Fibroblast of skin of right quadriceps (primary cell): ENCODE data around the gene PPP1R12B.
"Not testable (repeated sequence)": the region's sequence is repeated elsewhere in the genome, so short reads cannot be mapped to it uniquely, and the experiment has no call there.

Source experiments
- DNase-seq: peaks from one replicate; pipeline ENCODE4 v3.0.0-alpha.2; 2013

Gene PPP1R12B

GRCh38 chr1:202456372-202457169, 108.1 kb downstream of the PPP1R12B start:
- DNase-seq: peak; percentile 68

DNA sequence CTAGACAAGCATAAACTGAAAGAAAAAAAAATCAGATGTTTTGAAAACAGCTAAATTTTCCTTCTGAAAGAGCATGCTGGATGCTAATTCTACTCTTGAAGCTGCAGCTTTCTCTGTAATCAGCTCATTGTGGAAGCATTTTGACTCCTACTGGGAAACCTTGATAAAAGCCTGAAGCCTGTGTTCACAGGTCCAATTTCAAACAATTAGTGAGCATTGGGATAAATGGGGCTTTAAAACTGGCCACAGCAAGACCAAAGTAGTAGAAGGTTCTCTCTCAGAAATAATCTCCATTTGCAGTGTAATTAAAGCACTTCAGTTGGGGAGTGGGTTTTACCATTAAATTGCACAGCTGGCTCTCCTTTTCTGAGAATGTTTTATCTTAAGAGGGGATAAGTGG, 110.2 kb downstream of the PPP1R12B start:
- DNase-seq: not testable (repeated sequence)

DNA sequence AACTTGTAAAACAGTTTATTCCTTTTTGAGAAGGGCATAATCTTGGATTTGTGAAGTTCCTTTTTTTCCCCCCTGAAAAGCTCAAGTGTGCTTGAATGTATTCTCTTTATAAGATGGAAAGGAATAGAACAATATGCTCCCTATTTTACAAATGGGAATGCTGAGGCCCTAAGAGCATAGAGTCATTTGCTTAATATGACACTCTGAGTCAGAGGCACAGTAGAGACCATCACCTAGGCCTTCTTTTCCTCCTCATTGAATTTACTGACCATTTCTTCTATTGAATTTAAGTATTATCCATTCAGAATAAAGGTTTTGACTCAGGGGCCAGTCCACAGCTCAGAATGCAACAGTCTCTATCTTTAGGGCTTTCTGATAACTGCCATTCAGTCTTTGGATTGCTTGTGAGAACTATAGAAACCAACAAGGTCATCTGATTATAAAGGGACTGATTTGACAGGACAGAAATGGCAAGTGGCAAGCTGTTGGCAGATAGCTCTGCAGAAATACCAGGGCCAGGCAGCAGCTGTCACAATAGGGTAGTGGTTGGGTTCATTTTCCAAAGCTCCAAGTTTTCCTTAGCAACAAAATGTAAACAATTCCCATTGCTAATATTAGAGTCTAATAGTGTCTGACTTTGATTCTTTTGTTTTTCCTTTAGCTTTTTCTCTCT, 111.1 kb downstream of the PPP1R12B start:
- DNase-seq: not testable (repeated sequence)

- DNase-seq: peak; percentile 79
These were observed 111.6 kb downstream of the PPP1R12B start for GRCh38 chr1:202460143-202460495.

DNA sequence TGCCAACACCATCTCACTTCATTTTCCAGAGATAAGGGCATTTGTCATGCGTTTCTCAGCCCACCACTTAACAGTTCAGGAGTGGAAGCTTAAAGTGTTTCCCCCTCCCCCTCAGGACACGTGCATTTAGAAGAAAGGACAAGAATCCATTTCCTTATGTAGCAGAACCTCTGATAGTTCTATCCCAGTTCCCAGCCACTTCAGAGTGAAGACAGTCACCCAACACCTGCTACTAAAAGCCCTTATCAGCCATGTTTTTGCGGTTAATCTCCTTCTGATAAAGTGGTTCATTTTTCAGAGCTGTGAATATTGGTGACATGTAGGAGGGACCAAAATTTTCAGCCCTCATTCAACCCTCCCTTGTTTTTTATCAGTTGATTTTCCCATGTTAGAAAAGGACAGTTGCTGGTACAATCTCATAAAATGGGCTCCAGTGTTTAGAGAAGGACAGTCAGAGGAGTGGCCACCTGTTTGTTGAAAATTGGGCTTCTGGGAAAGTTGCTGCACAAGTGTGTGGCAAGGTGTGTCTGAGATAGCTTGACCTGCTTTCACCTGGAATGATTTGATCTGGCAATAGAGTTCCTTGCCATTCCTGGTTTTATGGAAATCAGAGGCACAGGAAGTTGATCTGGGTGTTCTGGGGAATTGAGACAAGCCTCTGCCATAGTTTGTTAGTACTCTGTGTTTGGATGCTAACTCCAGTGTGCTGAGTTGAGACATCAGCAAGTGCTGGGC, 114.0 kb downstream of the PPP1R12B start:
- no peak for DNase-seq

DNA sequence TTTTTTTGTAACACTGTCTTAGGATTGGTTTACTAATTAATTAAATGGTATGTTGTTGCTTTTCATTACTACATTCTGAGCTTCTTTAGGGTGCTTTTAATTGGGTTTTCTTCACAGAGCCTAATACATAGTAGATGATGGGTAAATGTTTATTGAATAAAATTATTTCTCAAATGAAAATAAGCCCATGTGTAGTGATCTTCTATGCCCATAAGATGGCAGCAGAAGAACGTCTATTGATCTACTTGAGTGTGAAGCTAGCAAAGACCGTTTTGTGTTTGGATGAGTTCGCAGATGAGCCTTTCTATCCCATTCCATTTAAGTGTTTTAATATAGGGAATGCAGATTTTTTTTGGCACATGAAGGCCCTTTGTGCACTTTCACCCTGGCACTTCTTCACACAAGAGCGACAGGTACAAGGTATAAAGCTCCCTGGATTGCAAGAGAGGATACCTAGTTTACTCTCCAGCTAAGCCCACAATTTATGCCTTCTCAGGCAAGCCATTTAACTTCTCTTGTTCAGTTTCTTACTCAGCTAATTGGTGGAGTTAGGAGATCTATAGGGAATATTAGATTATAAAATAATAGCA, 115.7 kb downstream of the PPP1R12B start:
- peak; percentile 57 for DNase-seq

DNA sequence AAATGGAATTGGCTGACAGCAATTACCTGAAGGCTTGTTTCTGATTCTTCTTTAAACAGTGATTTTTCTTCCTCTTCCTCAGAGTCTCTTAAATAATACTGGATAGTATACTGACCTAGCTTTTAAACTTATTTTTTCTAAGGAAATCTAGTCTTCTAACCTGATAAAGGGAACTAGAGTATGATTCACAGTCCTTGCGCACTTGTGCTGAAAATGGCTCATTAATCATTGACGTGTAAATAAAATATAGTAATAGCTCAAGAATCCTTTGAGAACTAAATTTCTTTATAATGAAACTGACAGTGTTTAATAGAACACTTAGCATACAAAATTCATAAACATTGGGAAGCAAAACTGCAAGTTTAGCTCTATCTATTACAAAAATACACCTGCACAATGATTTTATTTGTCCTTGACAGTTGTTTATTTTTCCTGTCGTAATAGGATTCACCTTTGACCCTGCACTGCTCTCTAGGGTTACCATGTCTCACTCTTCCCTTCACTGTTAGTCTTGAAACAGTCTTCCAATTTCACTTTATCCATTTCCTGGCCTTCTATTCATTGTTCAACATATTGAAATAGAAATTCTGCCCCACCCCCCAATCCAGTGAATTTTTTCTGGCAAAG, 117.3 kb downstream of the PPP1R12B start:
- not testable (repeated sequence) for DNase-seq

GRCh38 chr1:202466339-202466738, 117.8 kb downstream of the PPP1R12B start:
- not testable (repeated sequence) for DNase-seq

- not testable (repeated sequence) for DNase-seq
These were observed 118.9 kb downstream of the PPP1R12B start for GRCh38 chr1:202467381-202467780.

DNA sequence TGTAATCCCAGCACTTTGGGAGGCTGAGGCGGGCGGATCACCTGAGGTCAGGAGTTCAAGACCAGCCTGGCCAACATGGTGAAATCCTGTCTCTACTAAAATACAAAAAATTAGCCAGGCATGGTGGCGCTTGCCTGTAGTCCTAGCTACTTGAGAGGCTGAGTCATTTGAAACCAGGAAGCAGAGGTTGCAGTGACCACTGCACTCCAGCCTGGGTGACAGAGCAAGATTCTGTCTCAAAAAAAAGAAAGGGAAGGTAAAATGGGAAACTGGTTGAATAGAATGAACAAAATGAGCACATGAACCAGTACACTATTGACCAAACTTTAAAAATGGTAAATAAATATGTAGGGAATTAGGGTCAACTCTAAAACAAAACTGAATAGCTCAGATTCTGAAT, 120.2 kb downstream of the PPP1R12B start:
- DNase-seq: not testable (repeated sequence)

DNA sequence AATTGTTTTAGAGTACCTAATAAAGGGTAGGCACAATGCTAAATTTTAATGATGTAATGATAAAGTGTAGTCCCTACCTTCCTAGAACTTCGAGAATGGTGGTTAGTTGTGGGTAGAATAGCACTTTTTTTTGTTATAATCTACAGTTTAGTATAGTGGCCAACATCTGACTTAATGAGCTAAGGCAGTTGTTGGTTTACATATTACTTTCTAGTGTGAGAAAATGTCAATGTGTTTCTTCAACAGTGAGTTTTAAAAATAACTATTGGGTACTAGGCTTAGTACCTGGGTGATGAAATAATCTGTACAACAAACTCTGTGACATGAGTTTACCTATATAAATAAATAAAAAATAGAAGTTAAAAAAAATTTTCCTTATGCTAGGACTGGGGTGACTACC, 120.6 kb downstream of the PPP1R12B start:
- not testable (repeated sequence) for DNase-seq

GRCh38 chr1:202471246-202471645, 122.7 kb downstream of the PPP1R12B start:
- DNase-seq: no peak

GRCh38 chr1:202472347-202473124, 124.0 kb downstream of the PPP1R12B start:
- DNase-seq: not testable (repeated sequence)

GRCh38 chr1:202473266-202474045, 125.0 kb downstream of the PPP1R12B start:
- not testable (repeated sequence) for DNase-seq

- DNase-seq: not testable (repeated sequence)
These were observed 131.2 kb downstream of the PPP1R12B start for GRCh38 chr1:202479661-202480060.

DNA sequence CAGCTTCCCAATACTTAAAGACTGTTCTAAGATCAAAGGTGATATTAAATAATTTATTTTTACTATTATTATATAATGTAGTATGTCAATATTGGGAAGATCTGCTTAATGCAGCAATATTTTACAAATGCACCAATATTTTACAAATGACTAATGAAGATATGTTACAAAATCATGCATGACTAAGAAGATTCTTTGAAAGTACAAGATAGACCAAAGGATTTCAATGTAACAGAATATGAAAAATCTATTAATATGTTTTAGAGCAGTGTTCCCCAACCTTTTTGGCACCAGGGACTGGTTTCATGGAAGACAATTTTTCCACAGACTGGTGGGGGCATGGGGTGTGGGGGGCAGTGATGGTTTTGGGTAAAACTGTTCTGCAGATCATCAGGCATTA, 132.1 kb downstream of the PPP1R12B start:
- not testable (repeated sequence) for DNase-seq

- DNase-seq: not testable (repeated sequence)
These were observed 134.9 kb downstream of the PPP1R12B start for GRCh38 chr1:202483362-202483761.

DNA sequence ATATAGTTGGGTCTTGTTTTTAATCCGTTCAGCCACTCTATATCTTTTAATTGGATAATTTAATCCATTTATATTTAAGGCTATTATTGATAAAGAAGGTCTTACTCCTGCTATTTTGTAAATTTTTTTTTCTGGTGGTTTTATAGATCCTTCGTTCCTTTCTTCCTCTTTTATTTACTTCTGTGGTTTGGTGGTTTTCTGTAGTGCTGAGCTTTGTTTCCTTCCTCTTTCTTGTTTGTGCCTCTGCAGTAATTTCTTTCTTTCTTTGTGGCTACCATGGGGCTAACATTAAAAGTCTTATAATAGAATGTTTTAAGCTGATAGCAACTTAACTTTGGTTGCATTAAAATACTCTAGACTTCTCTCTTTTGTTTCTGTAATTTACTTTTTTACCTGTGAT, 135.5 kb downstream of the PPP1R12B start:
- DNase-seq: not testable (repeated sequence)

- not testable (repeated sequence) for DNase-seq
These were observed 136.3 kb downstream of the PPP1R12B start for GRCh38 chr1:202484820-202485219.

DNA sequence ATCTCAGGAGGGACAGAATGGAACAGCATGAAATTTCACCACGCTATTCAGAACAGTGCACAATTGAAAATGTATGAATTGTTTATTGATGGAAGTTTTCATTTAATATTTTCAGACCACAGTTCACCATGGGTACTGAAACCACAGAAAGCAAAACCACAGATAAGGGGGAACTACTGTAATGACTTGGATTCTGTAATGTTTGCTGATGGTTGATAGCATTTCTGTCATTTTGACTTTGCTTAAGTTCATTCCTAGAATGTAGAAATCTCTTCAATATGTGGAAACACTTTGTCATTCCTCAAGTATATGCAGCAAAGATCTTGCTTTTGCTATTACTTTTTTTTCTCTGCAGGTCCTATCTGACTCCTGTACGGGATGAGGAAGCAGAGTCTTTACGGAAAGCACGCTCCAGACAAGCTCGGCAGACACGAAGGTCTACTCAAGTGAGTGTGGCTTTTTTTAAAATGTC, 139.7 kb downstream of the PPP1R12B start:
- DNase-seq: peak; percentile 47

DNA sequence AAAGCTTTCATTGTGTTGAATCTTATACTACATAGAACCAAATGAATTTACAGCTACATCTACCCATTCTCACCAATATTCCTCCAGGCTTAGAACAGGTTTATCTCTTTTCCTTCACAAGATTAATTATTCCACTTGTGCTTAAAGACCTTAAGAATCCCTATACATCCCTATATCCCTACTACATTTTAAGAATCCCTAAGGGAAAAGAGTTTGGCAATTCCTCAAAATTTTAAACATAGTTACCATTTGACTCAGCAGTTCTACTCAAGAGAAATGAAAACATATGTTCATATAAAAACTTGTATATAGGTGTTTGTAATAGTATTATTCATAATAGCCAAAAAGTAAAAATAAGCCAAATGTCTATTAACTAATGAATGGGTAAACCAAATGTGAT, 140.6 kb downstream of the PPP1R12B start:
- peak; percentile 90 for DNase-seq
